ENCODE measurements around the gene THYN1. TPM values are rescaled to one million over a fixed set of nuclear protein-coding genes. Genes with fewer than 3 reads are reported as not detected.
"Not testable (repeated sequence)": the region's sequence is repeated elsewhere in the genome, so short reads cannot be mapped to it uniquely, and the experiment has no call there.

The THYN1 gene
- total and polyA plus RNA-seq, 3 donors from 2014 or later = 85.0 to 94.0 (median 86.9) TPM

DNA sequence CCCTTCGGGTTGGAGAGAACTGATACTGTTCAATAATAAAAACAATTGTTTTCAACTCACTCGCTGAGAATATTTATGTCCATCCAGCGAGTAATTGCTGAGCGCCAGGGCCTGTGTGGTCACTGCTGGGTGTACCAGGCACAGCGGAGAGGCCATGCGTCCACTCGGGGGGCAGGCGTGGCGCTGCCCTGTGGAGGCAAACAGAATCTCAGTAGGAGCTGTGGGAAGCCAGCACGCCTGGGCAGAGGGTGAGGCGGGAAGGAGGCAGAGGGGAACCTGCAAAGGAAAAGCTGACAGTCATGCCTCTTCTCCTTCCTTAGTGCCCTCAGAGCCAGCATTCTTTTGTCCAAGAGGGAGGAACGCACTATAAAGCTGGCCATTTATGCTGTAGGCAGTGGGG, 34.4 kb upstream of the THYN1 start:
- H3K36me3 ChIP-seq (ENCODE audit: low read depth, missing control alignments) = no peaks in the 10 kb centered on the region
- H3K4me3 ChIP-seq = peak overlapping the region; percentile 19 to 55
- no peak overlapping the region for H3K27ac ChIP-seq
- intact Hi-C loops (cut with DNase I; ENCODE audit: low total_unique reads) = no loop called here
- DNase-seq = no peak
- H3K9me3 ChIP-seq = no peaks in the 10 kb centered on the region
- 61% methylated on average over 12 of the region's 12 CpGs for WGBS, 2 donors
- H3K27me3 ChIP-seq = no peaks in the 10 kb centered on the region
- no peak for TF ChIP-seq POLR2A (IDR thresholded peaks at IDR 0.05)
- TF ChIP-seq CTCF (IDR thresholded peaks at IDR 0.05) = no peak
- no peaks in the 10 kb centered on the region for H3K4me1 ChIP-seq

DNA sequence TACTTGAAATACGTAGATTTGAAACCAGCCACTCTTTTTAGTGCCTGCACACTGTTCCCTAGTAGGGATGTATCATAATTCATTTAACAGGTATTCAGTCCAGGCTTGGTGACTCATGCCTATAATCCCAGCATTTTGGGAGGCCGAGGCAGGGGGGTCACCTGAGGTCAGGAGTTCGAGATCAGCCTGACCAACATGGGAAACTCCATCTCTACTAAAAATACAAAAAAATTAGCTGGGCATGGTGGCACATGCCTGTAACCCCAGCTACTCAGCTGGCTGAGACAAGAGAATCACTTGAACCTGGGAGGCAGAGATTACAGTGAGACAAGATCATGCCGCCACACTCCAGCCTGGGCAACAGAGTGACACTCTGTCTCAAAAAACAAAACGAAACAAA, 31.2 kb upstream of the THYN1 start:
- intact Hi-C loops (cut with DNase I; ENCODE audit: low total_unique reads); H3K36me3 ChIP-seq (ENCODE audit: low read depth, missing control alignments); H3K4me3 ChIP-seq; H3K27ac ChIP-seq; DNase-seq; H3K27me3 ChIP-seq; H3K9me3 ChIP-seq; H3K4me1 ChIP-seq: not testable (repeated sequence)
- WGBS, 2 donors = 89 to 92% methylated on average over 5 of the region's 5 CpGs

- TF ChIP-seq CTCF (IDR thresholded peaks at IDR 0.05) (no peak), POLR2A (IDR thresholded peaks at IDR 0.05) (no peak)
- H3K4me1 ChIP-seq = no peaks in the 10 kb centered on the region
- H3K27ac ChIP-seq = no peak overlapping the region
- intact Hi-C loops (cut with DNase I; ENCODE audit: low total_unique reads) = no loop called here
- WGBS, 2 donors = 77 to 83% methylated on average over 13 to 16 of the region's 16 CpGs
- no peaks in the 10 kb centered on the region for H3K9me3 ChIP-seq
- no peaks in the 10 kb centered on the region for H3K36me3 ChIP-seq (ENCODE audit: low read depth, missing control alignments)
- no peak overlapping the region for H3K4me3 ChIP-seq
- no peak for DNase-seq
- no peaks in the 10 kb centered on the region for H3K27me3 ChIP-seq
Observed at GRCh38 chr11:134283461-134284230, 30.5 kb upstream of the THYN1 start.

- WGBS, 2 donors = 80 to 82% methylated on average over 20 to 22 of the region's 22 CpGs
- DNase-seq = no peak
- H3K4me3 ChIP-seq = no peak overlapping the region
- no peak overlapping the region for H3K27ac ChIP-seq
- intact Hi-C loops (cut with DNase I; ENCODE audit: low total_unique reads) = no loop called here
- no peaks in the 10 kb centered on the region for H3K36me3 ChIP-seq (ENCODE audit: low read depth, missing control alignments)
- no peaks in the 10 kb centered on the region for H3K27me3 ChIP-seq
- peaks cover under 1% of the 10 kb centered on the region for H3K4me1 ChIP-seq
- TF ChIP-seq POLR2A (IDR thresholded peaks at IDR 0.05) (no peak), CTCF (IDR thresholded peaks at IDR 0.05) (no peak)
- no peaks in the 10 kb centered on the region for H3K9me3 ChIP-seq
Observed at GRCh38 chr11:134282121-134283045, 29.2 kb upstream of the THYN1 start.

- H3K27me3 ChIP-seq; H3K4me1 ChIP-seq; H3K36me3 ChIP-seq (ENCODE audit: low read depth, missing control alignments); intact Hi-C loops (cut with DNase I; ENCODE audit: low total_unique reads); H3K27ac ChIP-seq; H3K9me3 ChIP-seq; H3K4me3 ChIP-seq; DNase-seq: not testable (repeated sequence)
- 60% methylated on average over 1 of the region's 17 CpGs; no CpG with 5 or more reads in 1 of the 2 donors for WGBS, 2 donors
Observed at GRCh38 chr11:134281635-134282034, 28.5 kb upstream of the THYN1 start.

All from testis (tissue), 3 donors.